Measurements from ENCODE around the gene ASCL2. TPM values are rescaled to one million over a fixed set of nuclear protein-coding genes. Genes with fewer than 3 reads are reported as not detected.

The ASCL2 gene
- total RNA-seq, 1 donor from 2014 or later = 0.58 TPM

- Mint-ChIP-seq H3K4me3 (no peak overlapping the region), H3K9me3 (no peaks in the 10 kb centered on the region), H3K27me3 (ENCODE audit: low read depth) (peaks cover 72% of the 10 kb centered on the region), H3K27ac (no peak overlapping the region), H3K36me3 (no peaks in the 10 kb centered on the region), H3K4me1 (peaks cover 17% of the 10 kb centered on the region)
- no peak for TF ChIP-seq CTCF (IDR thresholded peaks at IDR 0.05; ENCODE audit: unreplicated experiment)
- DNase-seq (ENCODE audit: low spot score in 2 of 2, unreplicated experiment in 2 of 2) = no peak
These were observed 2.5 kb upstream of the ASCL2 start for GRCh38 chr11:2272946-2273280.

- Mint-ChIP-seq H3K36me3 (no peaks in the 10 kb centered on the region), H3K4me1 (peaks cover 12% of the 10 kb centered on the region), H3K9me3 (no peaks in the 10 kb centered on the region), H3K4me3 (no peak overlapping the region), H3K27ac (no peak overlapping the region), H3K27me3 (ENCODE audit: low read depth) (peaks cover 77% of the 10 kb centered on the region)
- DNase-seq (ENCODE audit: low spot score in 2 of 2, unreplicated experiment in 2 of 2) = peak in 1 of 2 experiments; percentile 34
- no peak for TF ChIP-seq CTCF (IDR thresholded peaks at IDR 0.05; ENCODE audit: unreplicated experiment)
These were observed 2.0 kb upstream of the ASCL2 start for GRCh38 chr11:2272228-2272945.

- peak in 1 of 2 experiments; percentile 35 for DNase-seq (ENCODE audit: low spot score in 2 of 2, unreplicated experiment in 2 of 2)
- TF ChIP-seq CTCF (IDR thresholded peaks at IDR 0.05; ENCODE audit: unreplicated experiment) = no peak
- no peaks in the 10 kb centered on the region for H3K36me3 Mint-ChIP-seq
- H3K4me3 Mint-ChIP-seq = peak overlapping the region; percentile 17
- H3K27me3 Mint-ChIP-seq (ENCODE audit: low read depth) = peaks cover 82% of the 10 kb centered on the region
- no peak overlapping the region for H3K27ac Mint-ChIP-seq
- peaks cover 8% of the 10 kb centered on the region for H3K4me1 Mint-ChIP-seq
- no peaks in the 10 kb centered on the region for H3K9me3 Mint-ChIP-seq
These were observed 1.2 kb upstream of the ASCL2 start for GRCh38 chr11:2271327-2272227.

GRCh38 chr11:2271077-2271326 is 614 bp upstream of the ASCL2 start:
- no peaks in the 10 kb centered on the region for H3K9me3 Mint-ChIP-seq
- H3K36me3 Mint-ChIP-seq = no peaks in the 10 kb centered on the region
- no peak for DNase-seq (ENCODE audit: low spot score in 2 of 2, unreplicated experiment in 2 of 2)
- H3K27ac Mint-ChIP-seq = no peak overlapping the region
- H3K27me3 Mint-ChIP-seq (ENCODE audit: low read depth) = peaks cover 83% of the 10 kb centered on the region
- no peak for TF ChIP-seq CTCF (IDR thresholded peaks at IDR 0.05; ENCODE audit: unreplicated experiment)
- no peak overlapping the region for H3K4me3 Mint-ChIP-seq
- peaks cover 8% of the 10 kb centered on the region for H3K4me1 Mint-ChIP-seq

- TF ChIP-seq CTCF (IDR thresholded peaks at IDR 0.05; ENCODE audit: unreplicated experiment) = no peak
- H3K27ac Mint-ChIP-seq = no peak overlapping the region
- peaks cover 85% of the 10 kb centered on the region for H3K27me3 Mint-ChIP-seq (ENCODE audit: low read depth)
- DNase-seq (ENCODE audit: low spot score in 2 of 2, unreplicated experiment in 2 of 2) = peak in 1 of 2 experiments; percentile 62
- H3K4me1 Mint-ChIP-seq = peaks cover 8% of the 10 kb centered on the region
- no peaks in the 10 kb centered on the region for H3K36me3 Mint-ChIP-seq
- H3K4me3 Mint-ChIP-seq = no peak overlapping the region
- no peaks in the 10 kb centered on the region for H3K9me3 Mint-ChIP-seq
These were observed 627 bp downstream of the ASCL2 start for GRCh38 chr11:2269601-2270321.
